Stimulated activated CD4-positive, alpha-beta T cell treated with anti-CD3 and anti-CD28 coated beads, Interleukin-1b, Interleukin-23, amount 100 ng/mL, for 4 hours (primary cell): ENCODE results near the gene IZUMO2.
"Not testable (repeated sequence)": the region's sequence is repeated elsewhere in the genome, so short reads cannot be mapped to it uniquely, and the experiment has no call there.

Source experiments
- DNase-seq, 2 donors: peaks; one replicate each; pipeline ENCODE4 v3.0.0-alpha.2; 2020; ENCODE audit warnings: low read depth in 2 of 2

IZUMO2 gene

DNA sequence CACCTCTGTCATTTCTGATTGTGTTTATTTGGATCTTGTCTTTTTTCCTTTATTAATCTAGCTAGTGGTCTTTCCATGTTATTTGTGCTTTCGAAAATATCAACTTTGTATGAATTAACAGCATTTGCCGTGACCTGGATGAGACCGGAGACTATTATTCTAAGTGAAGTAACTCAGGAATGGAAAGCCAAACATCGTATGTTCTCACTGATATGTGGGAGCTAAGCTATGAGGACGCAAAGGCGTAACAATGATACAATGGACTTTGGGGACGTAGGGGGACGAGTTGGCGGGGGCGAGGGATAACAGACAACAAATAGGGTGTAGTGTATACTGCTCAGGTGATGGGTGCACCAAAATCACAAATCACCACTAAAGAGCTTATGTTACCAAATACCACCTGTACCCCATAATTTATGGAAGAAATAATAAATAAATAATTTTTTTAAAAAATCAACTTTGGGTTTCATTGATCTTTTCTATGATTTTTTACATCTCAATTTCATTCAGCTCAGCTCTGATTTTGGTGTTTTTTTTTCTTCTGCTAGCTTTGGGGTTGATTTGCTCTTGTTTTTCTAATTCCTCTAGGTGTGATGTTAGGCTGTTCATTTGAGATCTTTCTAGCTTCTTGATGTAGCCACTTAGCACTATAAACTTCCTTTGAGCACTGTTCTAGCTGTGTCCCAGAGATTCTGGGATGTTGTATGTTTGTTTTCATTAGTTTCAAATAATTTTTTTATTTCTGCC is 27.1 kb downstream of the IZUMO2 start:
- not testable (repeated sequence) for DNase-seq

DNA sequence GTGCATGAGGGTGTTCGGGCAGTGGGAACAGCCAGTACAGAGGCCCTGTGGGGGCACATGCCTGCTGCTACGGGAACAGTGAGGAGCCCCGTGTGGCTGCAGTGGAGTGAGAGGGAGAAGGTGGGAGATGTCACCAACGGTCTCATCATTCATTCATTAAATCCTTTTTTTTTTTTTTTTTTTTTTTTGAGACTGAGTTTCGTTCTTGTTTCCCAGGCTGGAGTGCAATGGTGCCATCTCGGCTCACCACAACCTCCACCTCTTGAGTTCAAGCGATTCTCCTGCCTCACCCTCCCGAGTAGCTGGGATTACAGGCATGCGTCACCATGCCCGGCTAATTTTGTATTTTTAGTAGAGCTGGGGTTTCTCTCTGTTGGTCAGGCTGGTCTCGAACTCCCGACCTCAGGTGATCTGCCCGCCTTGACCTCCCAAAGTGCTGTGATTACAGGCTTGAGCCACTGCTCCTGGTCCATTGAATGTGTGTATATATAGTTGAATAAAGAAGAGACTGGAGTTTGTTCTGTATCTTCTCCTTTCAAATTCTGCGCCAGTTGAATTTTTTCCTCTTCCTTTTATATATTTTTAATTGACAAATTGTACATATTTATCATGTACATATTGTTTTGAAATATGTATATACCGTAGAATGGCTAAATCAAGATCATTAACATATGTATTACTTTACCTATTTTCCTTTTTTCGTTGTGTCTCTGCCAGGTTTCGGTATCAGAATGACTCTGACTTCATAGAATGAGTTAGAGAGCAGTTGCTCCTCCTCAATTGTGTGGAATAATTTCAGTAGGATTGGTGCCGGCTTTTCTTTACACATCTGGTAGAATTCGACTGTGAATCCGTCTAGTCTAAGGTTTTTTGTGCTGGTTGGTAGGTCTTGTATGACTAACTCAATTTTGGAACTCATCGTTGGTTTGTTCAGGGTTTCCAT is 28.0 kb downstream of the IZUMO2 start:
- not testable (repeated sequence) for DNase-seq

DNA sequence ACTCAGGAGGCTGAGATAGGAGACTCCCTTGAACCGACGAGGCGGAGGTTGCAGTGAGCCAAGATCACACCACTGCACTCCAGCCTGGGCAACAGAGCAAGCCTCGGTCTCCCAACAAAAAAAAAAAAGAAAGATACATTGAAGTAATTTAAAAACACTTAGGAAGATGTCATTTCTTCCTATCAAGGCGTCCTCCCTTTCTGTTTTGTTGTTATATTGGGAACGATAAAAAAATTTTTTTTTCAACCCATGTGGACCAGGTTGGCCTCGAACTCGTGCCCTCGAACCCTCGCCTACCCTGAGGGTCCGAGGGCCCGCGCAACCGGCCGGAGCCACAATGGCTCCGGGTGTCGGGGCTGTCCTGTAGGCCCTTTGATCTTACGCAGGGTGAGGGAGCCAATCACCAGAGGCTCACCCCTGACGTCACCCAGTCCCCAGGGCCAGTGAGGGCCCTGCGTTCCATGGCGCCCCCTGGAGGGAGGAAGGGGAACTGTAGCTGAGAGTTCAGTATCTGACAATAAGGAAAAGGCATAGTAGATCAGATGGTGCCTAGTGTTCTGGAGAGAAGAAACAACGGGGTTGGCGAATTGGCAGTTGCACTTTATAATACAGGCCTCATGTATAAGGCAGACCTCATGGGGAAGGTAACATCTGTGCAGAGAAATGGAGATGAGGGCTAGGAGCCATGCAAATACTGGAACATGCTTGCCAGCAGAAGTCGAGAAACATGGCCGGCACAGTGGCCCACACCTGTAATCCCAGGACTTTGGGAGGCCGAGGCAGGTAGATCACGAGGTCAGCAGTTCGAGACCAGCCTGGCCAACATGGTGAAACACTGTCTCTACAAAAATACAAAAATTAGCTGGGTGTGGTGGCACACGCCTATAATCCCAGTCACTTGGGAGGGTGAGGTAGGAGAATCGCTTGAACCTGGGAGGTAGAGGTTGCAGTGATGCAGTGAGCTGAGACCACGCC is 29.3 kb downstream of the IZUMO2 start:
- DNase-seq = not testable (repeated sequence)

DNA sequence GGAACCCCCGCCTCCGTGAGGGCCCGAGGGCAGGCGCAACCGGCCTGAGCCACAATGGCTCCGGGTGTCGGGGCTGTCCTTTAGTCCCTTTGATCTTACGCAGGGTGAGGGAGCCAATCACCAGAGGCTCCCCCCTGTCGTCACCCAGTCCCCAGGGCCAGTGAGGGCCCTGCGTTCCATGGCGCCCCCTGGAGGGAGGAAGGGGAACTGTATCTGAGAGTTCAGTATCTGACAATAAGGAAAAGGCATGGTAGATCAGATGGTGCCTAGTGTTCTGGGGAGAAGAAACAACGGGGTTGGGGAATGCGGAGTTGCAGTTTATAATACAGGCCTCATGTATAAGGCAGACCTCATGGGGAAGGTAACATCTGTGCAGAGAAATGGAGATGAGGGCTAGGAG is 59.1 kb downstream of the IZUMO2 start:
- not testable (repeated sequence) for DNase-seq

DNA sequence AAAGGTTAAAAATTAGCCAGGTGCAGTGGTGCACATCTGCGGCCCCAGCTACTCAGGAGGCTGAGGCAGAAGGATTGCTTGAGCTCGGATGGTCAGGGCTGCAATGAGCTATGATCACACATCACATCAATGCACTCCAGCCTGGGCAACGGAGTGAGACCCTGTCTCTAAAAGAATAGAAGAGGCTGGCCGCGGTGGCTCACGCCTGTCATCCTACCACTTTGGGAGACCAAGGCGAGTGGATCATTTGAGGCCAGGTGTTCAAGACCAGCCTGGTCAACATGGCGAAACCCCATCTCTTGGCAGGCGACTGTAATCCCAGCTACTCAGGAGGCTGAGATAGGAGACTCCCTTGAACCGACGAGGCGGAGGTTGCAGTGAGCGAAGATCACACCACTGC is 59.7 kb downstream of the IZUMO2 start:
- not testable (repeated sequence) for DNase-seq
